K562 (cell line): ENCODE measurements around the gene KCTD8.

ENCODE experiments used
- DNMT1 ChIP-seq: fragments of 450-650 bp; IDR thresholded peaks from 2 replicates; pipeline ENCODE4 v1.6.1; 2016; ENCODE audit warnings: antibody characterized with exemption, mild to moderate bottlenecking
- KLF10 ChIP-seq: fragments of 250-450 bp; sonication (Bioruptor Pico); IDR thresholded peaks from 2 replicates; pipeline ENCODE4 v1.6.1; 2021; ENCODE audit warnings: matching md5 sums
- ZFP30 ChIP-seq: fragments of 250-450 bp; sonication (Bioruptor Pico); IDR thresholded peaks from 2 replicates; pipeline ENCODE4 v1.8.0; 2022; ENCODE audit warnings: moderate library complexity, mild to moderate bottlenecking, inconsistent platforms, borderline replicate concordance

DNA sequence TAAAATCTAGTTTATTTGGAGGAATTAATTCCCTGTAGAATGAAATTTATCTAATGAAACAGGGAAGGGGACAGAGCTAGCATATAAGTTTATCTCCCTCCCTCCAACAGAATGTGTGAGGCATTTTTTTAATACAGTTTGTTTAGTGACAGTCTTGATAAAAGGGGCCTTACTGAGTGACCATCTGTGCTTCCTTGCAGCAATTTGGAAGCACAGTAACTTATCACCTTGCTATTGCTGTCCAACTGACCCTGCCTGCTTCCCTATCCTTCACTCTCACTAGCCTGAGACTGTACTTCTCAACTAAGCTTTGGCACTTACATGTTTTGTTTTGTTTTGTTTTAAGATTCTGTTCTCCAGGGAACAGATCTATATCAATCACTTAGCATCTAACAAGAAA lies 31.1 kb upstream of the KCTD8 start:
- TF ChIP-seq KLF10 (CRISPR knock-in tag) (no peak), DNMT1 (no peak), ZFP30 (CRISPR knock-in tag) (no peak)
